Ecto neural progenitor cell (in vitro differentiated cells): ENCODE measurements around the gene LMO7.
"Not testable (repeated sequence)": the region's sequence is repeated elsewhere in the genome, so short reads cannot be mapped to it uniquely, and the experiment has no call there.

Source experiments
- DNase-seq: peaks from one replicate; pipeline ENCODE4 v3.0.0-alpha.2; 2018; ENCODE audit warnings: low spot score

Gene LMO7

GRCh38 chr13:75699062-75699461, 62.9 kb downstream of the LMO7 start:
- DNase-seq = no peak

GRCh38 chr13:75699717-75700116, 63.6 kb downstream of the LMO7 start:
- not testable (repeated sequence) for DNase-seq

- DNase-seq = no peak
Measured at GRCh38 chr13:75700552-75700951, 64.4 kb downstream of the LMO7 start.

GRCh38 chr13:75702476-75702875, 66.3 kb downstream of the LMO7 start:
- DNase-seq = no peak

- DNase-seq = no peak
Measured at GRCh38 chr13:75703769-75704168, 67.6 kb downstream of the LMO7 start.

- no peak for DNase-seq
Measured at GRCh38 chr13:75704194-75704926, 68.2 kb downstream of the LMO7 start.

GRCh38 chr13:75704927-75705288, 68.8 kb downstream of the LMO7 start:
- no peak for DNase-seq

GRCh38 chr13:75705395-75705794, 69.3 kb downstream of the LMO7 start:
- DNase-seq = no peak

- no peak for DNase-seq
Measured at GRCh38 chr13:75705908-75706307, 69.8 kb downstream of the LMO7 start.

GRCh38 chr13:75713852-75714251, 77.7 kb downstream of the LMO7 start:
- DNase-seq = no peak

- DNase-seq = no peak
Measured at GRCh38 chr13:75715601-75716523, 79.7 kb downstream of the LMO7 start.

- no peak for DNase-seq
Measured at GRCh38 chr13:75717525-75717924, 81.4 kb downstream of the LMO7 start.

- DNase-seq = no peak
Measured at GRCh38 chr13:75721307-75721706, 85.2 kb downstream of the LMO7 start.

GRCh38 chr13:75723901-75724300, 87.8 kb downstream of the LMO7 start:
- DNase-seq = no peak

GRCh38 chr13:75724752-75725517, 88.8 kb downstream of the LMO7 start:
- DNase-seq = no peak

GRCh38 chr13:75725736-75726135, 89.6 kb downstream of the LMO7 start:
- DNase-seq = no peak

- DNase-seq = no peak
Measured at GRCh38 chr13:75726306-75726705, 90.2 kb downstream of the LMO7 start.

- not testable (repeated sequence) for DNase-seq
Measured at GRCh38 chr13:75733113-75733512, 97.0 kb downstream of the LMO7 start.

GRCh38 chr13:75736173-75736572, 100.0 kb downstream of the LMO7 start:
- DNase-seq = no peak

GRCh38 chr13:75738841-75739240, 102.7 kb downstream of the LMO7 start:
- DNase-seq = no peak

- no peak for DNase-seq
Measured at GRCh38 chr13:75739244-75739868, 103.2 kb downstream of the LMO7 start.

GRCh38 chr13:75740031-75740430, 103.9 kb downstream of the LMO7 start:
- DNase-seq = no peak
